C4-2B (cell line): ENCODE results near the gene EEF1E1.

Source experiments
- ZFX ChIP-seq: fragments of 450-650 bp; IDR thresholded peaks from 2 replicates; pipeline ENCODE4 v1.6.1; 2017
- TF ChIP-seq, protein P1 (sequence below): fragments of 450-650 bp; conservative IDR thresholded peaks from 2 replicates; pipeline ENCODE4 v1.5.1; 2017; ENCODE audit warnings: mild to moderate bottlenecking

DNA sequence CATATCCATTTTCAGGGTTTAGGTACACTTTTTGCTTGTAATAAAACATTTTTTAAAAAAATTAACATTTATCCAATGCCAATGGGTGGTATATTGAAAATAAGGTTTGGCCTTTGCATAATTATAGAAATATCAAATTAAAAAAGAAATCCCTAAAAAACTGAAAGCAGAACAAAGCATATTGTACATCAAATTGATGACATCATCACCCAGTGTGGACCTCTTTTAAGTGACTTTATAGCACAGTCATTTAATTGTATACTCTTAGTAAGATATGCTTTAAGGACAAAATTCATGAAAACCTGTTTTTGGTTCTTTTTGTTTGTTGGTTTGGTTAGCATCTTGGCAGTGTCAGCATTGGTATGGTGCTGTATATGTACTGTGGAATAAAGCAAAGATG is 1.4 kb upstream of the EEF1E1 start:
- TF ChIP-seq, protein P1, sequence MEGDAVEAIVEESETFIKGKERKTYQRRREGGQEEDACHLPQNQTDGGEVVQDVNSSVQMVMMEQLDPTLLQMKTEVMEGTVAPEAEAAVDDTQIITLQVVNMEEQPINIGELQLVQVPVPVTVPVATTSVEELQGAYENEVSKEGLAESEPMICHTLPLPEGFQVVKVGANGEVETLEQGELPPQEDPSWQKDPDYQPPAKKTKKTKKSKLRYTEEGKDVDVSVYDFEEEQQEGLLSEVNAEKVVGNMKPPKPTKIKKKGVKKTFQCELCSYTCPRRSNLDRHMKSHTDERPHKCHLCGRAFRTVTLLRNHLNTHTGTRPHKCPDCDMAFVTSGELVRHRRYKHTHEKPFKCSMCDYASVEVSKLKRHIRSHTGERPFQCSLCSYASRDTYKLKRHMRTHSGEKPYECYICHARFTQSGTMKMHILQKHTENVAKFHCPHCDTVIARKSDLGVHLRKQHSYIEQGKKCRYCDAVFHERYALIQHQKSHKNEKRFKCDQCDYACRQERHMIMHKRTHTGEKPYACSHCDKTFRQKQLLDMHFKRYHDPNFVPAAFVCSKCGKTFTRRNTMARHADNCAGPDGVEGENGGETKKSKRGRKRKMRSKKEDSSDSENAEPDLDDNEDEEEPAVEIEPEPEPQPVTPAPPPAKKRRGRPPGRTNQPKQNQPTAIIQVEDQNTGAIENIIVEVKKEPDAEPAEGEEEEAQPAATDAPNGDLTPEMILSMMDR, result no peak
- TF ChIP-seq ZFX, result no peak
